Measurements from ENCODE around the gene PDLIM3.

Gene PDLIM3

DNA sequence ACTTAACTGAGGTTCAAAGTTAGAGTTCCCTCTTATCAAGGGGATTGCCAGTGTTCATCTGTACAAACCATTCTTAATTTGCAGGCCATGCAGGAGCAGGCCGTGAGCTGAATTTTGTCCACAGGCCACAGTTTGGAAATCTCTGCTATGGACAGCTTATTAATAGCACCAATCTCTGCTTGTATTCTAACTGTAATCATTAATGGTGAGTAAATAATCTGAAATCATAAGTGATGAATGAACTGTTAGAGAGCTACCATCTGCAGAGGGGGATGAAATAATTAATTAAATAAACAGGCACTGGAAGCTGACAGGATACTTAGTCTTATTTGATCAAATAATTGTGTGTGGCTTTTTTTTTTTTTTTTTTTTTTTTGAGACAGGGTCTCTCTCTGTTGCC lies 48.5 kb upstream of the PDLIM3 start:
- H3K4me1 ChIP-seq (ENCODE audit: control insufficient read depth, insufficient read depth, low read length) = no peaks in the 10 kb centered on the region
- H3K36me3 ChIP-seq (ENCODE audit: control insufficient read depth in 2 of 2, insufficient read depth in 1 of 2, low read length in 2 of 2) = no peaks in the 10 kb centered on the region
- H3K27ac ChIP-seq (ENCODE audit: extremely low read depth, low read depth, low read length) = no peak overlapping the region
- CTCF ChIA-PET = interaction anchor here (1.3 to 1.8 kb wide), 2 partner anchors 13 to 15 kb away, joined by 3 to 8 read pairs; no protein-coding TSS in a partner anchor
- POLR2A ChIA-PET = interaction anchor here (0.7 kb wide), 1 partner anchor 10 kb away, joined by 5 read pairs; no protein-coding TSS in a partner anchor
- no peak overlapping the region for H3K4me3 ChIP-seq (ENCODE audit: low read depth, low read length)
- no peaks in the 10 kb centered on the region for H3K9me3 ChIP-seq (ENCODE audit: control insufficient read depth, insufficient read depth, low read depth, low read length)
- TF ChIP-seq FEZF1 (tag by site-specific recombination; IDR thresholded peaks at IDR 0.05) (no peak), ZNF792 (tag by site-specific recombination; IDR thresholded peaks at IDR 0.05) (no peak), ZNF211 (tag by site-specific recombination; IDR thresholded peaks at IDR 0.05; ENCODE audit: low read depth) (no peak), ZNF654 (tag by site-specific recombination; IDR thresholded peaks at IDR 0.05; ENCODE audit: low read depth) (no peak), ZNF629 (tag by site-specific recombination; IDR thresholded peaks at IDR 0.05) (no peak), ZNF707 (tag by site-specific recombination; IDR thresholded peaks at IDR 0.05) (no peak), ZNF48 (tag by site-specific recombination; IDR thresholded peaks at IDR 0.05) (no peak), ZNF221 (tag by site-specific recombination; IDR thresholded peaks at IDR 0.05; ENCODE audit: borderline replicate concordance) (no peak), ZSCAN30 (tag by site-specific recombination; IDR thresholded peaks at IDR 0.05) (no peak)
- TF ChIP-seq, protein P1, sequence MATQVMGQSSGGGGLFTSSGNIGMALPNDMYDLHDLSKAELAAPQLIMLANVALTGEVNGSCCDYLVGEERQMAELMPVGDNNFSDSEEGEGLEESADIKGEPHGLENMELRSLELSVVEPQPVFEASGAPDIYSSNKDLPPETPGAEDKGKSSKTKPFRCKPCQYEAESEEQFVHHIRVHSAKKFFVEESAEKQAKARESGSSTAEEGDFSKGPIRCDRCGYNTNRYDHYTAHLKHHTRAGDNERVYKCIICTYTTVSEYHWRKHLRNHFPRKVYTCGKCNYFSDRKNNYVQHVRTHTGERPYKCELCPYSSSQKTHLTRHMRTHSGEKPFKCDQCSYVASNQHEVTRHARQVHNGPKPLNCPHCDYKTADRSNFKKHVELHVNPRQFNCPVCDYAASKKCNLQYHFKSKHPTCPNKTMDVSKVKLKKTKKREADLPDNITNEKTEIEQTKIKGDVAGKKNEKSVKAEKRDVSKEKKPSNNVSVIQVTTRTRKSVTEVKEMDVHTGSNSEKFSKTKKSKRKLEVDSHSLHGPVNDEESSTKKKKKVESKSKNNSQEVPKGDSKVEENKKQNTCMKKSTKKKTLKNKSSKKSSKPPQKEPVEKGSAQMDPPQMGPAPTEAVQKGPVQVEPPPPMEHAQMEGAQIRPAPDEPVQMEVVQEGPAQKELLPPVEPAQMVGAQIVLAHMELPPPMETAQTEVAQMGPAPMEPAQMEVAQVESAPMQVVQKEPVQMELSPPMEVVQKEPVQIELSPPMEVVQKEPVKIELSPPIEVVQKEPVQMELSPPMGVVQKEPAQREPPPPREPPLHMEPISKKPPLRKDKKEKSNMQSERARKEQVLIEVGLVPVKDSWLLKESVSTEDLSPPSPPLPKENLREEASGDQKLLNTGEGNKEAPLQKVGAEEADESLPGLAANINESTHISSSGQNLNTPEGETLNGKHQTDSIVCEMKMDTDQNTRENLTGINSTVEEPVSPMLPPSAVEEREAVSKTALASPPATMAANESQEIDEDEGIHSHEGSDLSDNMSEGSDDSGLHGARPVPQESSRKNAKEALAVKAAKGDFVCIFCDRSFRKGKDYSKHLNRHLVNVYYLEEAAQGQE (tag by site-specific recombination; IDR thresholded peaks at IDR 0.05) = no peak

DNA sequence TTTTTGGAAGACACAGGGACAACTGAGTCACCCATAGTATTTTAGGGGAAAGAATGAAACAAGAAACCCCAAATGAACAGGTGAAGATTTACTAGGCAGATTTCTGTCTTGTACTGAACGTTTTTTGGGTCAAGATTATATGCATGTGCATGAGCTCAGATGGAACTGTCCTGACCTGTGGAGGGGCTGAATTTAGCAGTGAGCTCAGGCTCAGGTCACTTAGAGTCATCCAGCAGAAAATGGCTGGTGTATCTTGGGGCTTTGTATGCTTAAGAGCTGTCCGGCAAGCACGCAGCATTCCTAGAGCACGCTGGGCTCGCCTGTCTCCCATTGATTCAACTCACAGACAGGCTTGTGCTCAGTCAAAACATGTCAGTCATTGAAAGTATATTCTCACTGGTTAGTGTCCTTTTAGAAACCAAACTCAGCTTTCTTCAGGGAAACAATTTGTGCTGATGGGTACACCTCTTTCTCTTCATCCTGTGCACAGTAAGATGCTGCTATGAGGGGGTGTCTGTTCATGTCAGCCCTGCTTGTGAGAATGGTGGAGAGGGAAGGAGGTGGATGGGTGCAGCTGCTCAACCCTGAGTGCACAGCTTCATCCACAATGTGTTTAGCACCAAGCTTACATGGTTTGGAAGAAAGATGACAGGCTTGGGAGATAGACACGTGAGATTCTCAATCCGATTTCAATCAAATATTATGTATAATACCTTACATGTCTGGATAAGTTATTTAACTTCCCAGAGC lies 47.5 kb upstream of the PDLIM3 start:
- CTCF ChIA-PET = interaction anchor here (0.6 to 1.8 kb wide), 3 partner anchors 12 to 16 kb away, joined by 3 to 8 read pairs (median 3); no protein-coding TSS in a partner anchor
- Histone ChIP-seq H3K36me3 (ENCODE audit: control insufficient read depth in 2 of 2, insufficient read depth in 1 of 2, low read length in 2 of 2) (no peaks in the 10 kb centered on the region), H3K4me1 (ENCODE audit: control insufficient read depth, insufficient read depth, low read length) (no peaks in the 10 kb centered on the region), H3K27ac (ENCODE audit: extremely low read depth, low read depth, low read length) (no peak overlapping the region), H3K9me3 (ENCODE audit: control insufficient read depth, insufficient read depth, low read depth, low read length) (no peaks in the 10 kb centered on the region), H3K4me3 (ENCODE audit: low read depth, low read length) (no peak overlapping the region)
- POLR2A ChIA-PET = interaction anchor here (0.7 kb wide), 1 partner anchor 9 kb away, joined by 3 read pairs; no protein-coding TSS in a partner anchor
- TF ChIP-seq, protein P2, sequence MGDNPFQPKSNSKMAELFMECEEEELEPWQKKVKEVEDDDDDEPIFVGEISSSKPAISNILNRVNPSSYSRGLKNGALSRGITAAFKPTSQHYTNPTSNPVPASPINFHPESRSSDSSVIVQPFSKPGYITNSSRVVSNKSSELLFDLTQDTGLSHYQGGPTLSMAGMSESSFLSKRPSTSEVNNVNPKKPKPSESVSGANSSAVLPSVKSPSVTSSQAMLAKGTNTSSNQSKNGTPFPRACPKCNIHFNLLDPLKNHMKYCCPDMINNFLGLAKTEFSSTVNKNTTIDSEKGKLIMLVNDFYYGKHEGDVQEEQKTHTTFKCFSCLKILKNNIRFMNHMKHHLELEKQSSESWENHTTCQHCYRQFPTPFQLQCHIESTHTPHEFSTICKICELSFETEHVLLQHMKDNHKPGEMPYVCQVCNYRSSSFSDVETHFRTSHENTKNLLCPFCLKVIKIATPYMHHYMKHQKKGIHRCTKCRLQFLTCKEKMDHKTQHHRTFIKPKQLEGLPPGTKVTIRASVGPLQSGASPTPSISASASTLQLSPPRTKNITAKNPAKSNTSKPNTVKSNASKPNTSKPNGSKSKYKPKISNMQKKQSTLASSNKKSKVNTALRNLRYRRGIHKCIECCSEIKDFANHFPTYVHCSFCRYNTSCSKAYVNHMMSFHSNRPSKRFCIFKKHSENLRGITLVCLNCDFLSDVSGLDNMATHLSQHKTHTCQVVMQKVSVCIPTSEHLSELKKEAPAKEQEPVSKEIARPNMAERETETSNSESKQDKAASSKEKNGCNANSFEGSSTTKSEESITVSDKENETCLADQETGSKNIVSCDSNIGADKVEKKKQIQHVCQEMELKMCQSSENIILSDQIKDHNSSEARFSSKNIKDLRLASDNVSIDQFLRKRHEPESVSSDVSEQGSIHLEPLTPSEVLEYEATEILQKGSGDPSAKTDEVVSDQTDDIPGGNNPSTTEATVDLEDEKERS (tag by site-specific recombination; IDR thresholded peaks at IDR 0.05) = no peak
- TF ChIP-seq, protein P3, sequence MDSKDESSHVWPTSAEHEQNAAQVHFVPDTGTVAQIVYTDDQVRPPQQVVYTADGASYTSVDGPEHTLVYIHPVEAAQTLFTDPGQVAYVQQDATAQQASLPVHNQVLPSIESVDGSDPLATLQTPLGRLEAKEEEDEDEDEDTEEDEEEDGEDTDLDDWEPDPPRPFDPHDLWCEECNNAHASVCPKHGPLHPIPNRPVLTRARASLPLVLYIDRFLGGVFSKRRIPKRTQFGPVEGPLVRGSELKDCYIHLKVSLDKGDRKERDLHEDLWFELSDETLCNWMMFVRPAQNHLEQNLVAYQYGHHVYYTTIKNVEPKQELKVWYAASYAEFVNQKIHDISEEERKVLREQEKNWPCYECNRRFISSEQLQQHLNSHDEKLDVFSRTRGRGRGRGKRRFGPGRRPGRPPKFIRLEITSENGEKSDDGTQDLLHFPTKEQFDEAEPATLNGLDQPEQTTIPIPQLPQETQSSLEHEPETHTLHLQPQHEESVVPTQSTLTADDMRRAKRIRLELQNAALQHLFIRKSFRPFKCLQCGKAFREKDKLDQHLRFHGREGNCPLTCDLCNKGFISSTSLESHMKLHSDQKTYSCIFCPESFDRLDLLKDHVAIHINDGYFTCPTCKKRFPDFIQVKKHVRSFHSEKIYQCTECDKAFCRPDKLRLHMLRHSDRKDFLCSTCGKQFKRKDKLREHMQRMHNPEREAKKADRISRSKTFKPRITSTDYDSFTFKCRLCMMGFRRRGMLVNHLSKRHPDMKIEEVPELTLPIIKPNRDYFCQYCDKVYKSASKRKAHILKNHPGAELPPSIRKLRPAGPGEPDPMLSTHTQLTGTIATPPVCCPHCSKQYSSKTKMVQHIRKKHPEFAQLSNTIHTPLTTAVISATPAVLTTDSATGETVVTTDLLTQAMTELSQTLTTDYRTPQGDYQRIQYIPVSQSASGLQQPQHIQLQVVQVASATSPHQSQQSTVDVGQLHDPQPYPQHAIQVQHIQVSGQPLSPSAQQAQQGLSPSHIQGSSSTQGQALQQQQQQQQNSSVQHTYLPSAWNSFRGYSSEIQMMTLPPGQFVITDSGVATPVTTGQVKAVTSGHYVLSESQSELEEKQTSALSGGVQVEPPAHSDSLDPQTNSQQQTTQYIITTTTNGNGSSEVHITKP (tag by site-specific recombination; IDR thresholded peaks at IDR 0.05) = no peak
- TF ChIP-seq, protein P4, sequence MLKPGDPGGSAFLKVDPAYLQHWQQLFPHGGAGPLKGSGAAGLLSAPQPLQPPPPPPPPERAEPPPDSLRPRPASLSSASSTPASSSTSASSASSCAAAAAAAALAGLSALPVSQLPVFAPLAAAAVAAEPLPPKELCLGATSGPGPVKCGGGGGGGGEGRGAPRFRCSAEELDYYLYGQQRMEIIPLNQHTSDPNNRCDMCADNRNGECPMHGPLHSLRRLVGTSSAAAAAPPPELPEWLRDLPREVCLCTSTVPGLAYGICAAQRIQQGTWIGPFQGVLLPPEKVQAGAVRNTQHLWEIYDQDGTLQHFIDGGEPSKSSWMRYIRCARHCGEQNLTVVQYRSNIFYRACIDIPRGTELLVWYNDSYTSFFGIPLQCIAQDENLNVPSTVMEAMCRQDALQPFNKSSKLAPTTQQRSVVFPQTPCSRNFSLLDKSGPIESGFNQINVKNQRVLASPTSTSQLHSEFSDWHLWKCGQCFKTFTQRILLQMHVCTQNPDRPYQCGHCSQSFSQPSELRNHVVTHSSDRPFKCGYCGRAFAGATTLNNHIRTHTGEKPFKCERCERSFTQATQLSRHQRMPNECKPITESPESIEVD (tag by site-specific recombination; IDR thresholded peaks at IDR 0.05) = no peak
- TF ChIP-seq ZNF624 (tag by site-specific recombination; IDR thresholded peaks at IDR 0.05) (no peak), ZSCAN23 (tag by site-specific recombination; IDR thresholded peaks at IDR 0.05) (no peak), MZF1 (tag by site-specific recombination; IDR thresholded peaks at IDR 0.05; ENCODE audit: borderline replicate concordance) (no peak), EGR2 (tag by site-specific recombination; IDR thresholded peaks at IDR 0.05; ENCODE audit: low read depth) (no peak), ZNF2 (tag by site-specific recombination; IDR thresholded peaks at IDR 0.05) (no peak), SCRT2 (tag by site-specific recombination; IDR thresholded peaks at IDR 0.05) (no peak), ZNF600 (tag by site-specific recombination; IDR thresholded peaks at IDR 0.05) (no peak)
- TF ChIP-seq, protein P5, sequence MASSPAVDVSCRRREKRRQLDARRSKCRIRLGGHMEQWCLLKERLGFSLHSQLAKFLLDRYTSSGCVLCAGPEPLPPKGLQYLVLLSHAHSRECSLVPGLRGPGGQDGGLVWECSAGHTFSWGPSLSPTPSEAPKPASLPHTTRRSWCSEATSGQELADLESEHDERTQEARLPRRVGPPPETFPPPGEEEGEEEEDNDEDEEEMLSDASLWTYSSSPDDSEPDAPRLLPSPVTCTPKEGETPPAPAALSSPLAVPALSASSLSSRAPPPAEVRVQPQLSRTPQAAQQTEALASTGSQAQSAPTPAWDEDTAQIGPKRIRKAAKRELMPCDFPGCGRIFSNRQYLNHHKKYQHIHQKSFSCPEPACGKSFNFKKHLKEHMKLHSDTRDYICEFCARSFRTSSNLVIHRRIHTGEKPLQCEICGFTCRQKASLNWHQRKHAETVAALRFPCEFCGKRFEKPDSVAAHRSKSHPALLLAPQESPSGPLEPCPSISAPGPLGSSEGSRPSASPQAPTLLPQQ (tag by site-specific recombination; IDR thresholded peaks at IDR 0.05) = no peak

All from HEK293 (cell line).